Measurements from ENCODE around the gene EXPH5.
"Not testable (repeated sequence)": the region's sequence is repeated elsewhere in the genome, so short reads cannot be mapped to it uniquely, and the experiment has no call there.

Gene EXPH5

GRCh38 chr11:108593923-108594434 lies 411 bp upstream of the EXPH5 start:
- Mint-ChIP-seq H3K4me3 (peak overlapping the region; percentile 97), H3K36me3 (ENCODE audit: insufficient read depth) (peaks cover 9% of the 10 kb centered on the region), H3K27me3 (peaks cover 56% of the 10 kb centered on the region), H3K9me3 (no peaks in the 10 kb centered on the region), H3K4me1 (peaks cover 17% of the 10 kb centered on the region), H3K27ac (ENCODE audit: low read depth) (no peak overlapping the region)
- ATAC-seq (replicated peaks; ENCODE audit: extremely low read depth, poor library complexity, severe bottlenecking) (no peak), DNase-seq (ENCODE audit: low spot score in 2 of 2) (no peak)

- Mint-ChIP-seq H3K36me3 (ENCODE audit: insufficient read depth) (peaks cover 9% of the 10 kb centered on the region), H3K27me3 (peaks cover 44% of the 10 kb centered on the region), H3K4me1 (peaks cover 17% of the 10 kb centered on the region), H3K27ac (ENCODE audit: low read depth) (peak overlapping the region; percentile 87), H3K9me3 (no peaks in the 10 kb centered on the region), H3K4me3 (peak overlapping the region; percentile 97)
- DNase-seq (ENCODE audit: low spot score in 2 of 2) (peak in 1 of 2 donors; percentile 21), ATAC-seq (replicated peaks; ENCODE audit: extremely low read depth, poor library complexity, severe bottlenecking) (peak; percentile 40)
Observed at GRCh38 chr11:108592591-108593213, 866 bp downstream of the EXPH5 start.

- H3K27me3 Mint-ChIP-seq: peaks cover 39% of the 10 kb centered on the region
Observed at GRCh38 chr11:108591893-108592292, 1.7 kb downstream of the EXPH5 start.

DNA sequence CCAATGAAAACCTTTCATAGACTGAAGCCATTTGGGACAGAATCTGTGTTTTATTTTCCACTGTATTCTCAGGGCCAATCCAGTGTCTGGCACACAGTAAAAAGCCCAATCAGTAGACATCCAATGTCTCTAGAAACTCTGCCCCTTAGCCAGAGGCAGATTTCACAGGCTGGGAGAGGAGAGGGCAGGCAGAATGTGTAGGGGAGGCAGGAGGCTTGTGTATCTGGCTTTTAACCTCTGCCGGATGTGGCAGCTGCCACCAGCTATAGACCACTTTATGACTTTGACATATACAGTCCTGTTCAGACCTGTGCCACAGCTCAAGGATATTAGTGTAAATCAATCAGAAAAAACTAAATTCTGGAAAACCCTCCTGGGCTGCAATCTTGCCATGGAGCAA lies 4.4 kb downstream of the EXPH5 start:
- peaks cover 8% of the 10 kb centered on the region for H3K36me3 Mint-ChIP-seq (ENCODE audit: insufficient read depth)
- no peak for ATAC-seq (replicated peaks; ENCODE audit: extremely low read depth, poor library complexity, severe bottlenecking)
- no peak overlapping the region for H3K27ac Mint-ChIP-seq (ENCODE audit: low read depth)
- H3K27me3 Mint-ChIP-seq: peaks cover 16% of the 10 kb centered on the region
- H3K9me3 Mint-ChIP-seq: no peaks in the 10 kb centered on the region
- H3K4me3 Mint-ChIP-seq: no peak overlapping the region
- peaks cover 17% of the 10 kb centered on the region for H3K4me1 Mint-ChIP-seq
- DNase-seq (ENCODE audit: low spot score in 2 of 2): no peak

More at GRCh38 chr11:108591893-108592292, 1.7 kb downstream of the EXPH5 start:
- DNase-seq (ENCODE audit: low spot score in 2 of 2) (no peak), ATAC-seq (replicated peaks; ENCODE audit: extremely low read depth, poor library complexity, severe bottlenecking) (no peak)
- no peak overlapping the region for H3K27ac Mint-ChIP-seq (ENCODE audit: low read depth)
- no peaks in the 10 kb centered on the region for H3K9me3 Mint-ChIP-seq
- H3K36me3 Mint-ChIP-seq (ENCODE audit: insufficient read depth): peaks cover 9% of the 10 kb centered on the region
- peaks cover 17% of the 10 kb centered on the region for H3K4me1 Mint-ChIP-seq
- peak overlapping the region; percentile 97 for H3K4me3 Mint-ChIP-seq

- DNase-seq (ENCODE audit: low spot score in 2 of 2) (no peak), ATAC-seq (replicated peaks; ENCODE audit: extremely low read depth, poor library complexity, severe bottlenecking) (no peak)
- Mint-ChIP-seq H3K36me3 (ENCODE audit: insufficient read depth) (peaks cover 4% of the 10 kb centered on the region), H3K27ac (ENCODE audit: low read depth) (no peak overlapping the region), H3K4me3 (no peak overlapping the region), H3K27me3 (peaks cover 10% of the 10 kb centered on the region), H3K9me3 (no peaks in the 10 kb centered on the region), H3K4me1 (peaks cover 9% of the 10 kb centered on the region)
Observed at GRCh38 chr11:108588287-108588686, 5.3 kb downstream of the EXPH5 start.

DNA sequence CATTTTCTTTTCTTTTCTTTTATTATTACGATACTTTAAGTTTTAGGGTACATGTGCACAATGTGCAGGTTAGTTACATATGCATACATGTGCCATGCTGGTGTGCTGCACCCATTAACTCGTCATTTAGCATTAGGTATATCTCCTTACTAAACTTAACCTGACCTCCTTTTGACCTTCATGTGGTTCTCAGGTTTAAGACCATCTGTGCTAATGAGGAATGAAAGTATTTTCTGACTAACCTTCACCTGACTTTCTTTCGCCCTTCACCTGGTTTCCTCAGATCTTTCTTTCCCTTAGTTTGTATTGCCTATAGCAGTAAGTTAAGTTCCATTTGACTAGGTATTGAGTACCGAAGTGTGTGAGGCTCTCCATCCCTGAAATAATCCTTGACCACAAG lies 6.5 kb downstream of the EXPH5 start:
- DNase-seq (ENCODE audit: low spot score in 2 of 2) (no peak), ATAC-seq (replicated peaks; ENCODE audit: extremely low read depth, poor library complexity, severe bottlenecking) (no peak)
- H3K27me3 Mint-ChIP-seq: no peaks in the 10 kb centered on the region
- H3K4me1 Mint-ChIP-seq: no peaks in the 10 kb centered on the region
- H3K27ac Mint-ChIP-seq (ENCODE audit: low read depth): no peak overlapping the region
- H3K9me3 Mint-ChIP-seq: no peaks in the 10 kb centered on the region
- H3K4me3 Mint-ChIP-seq: no peak overlapping the region
- peaks cover 2% of the 10 kb centered on the region for H3K36me3 Mint-ChIP-seq (ENCODE audit: insufficient read depth)

GRCh38 chr11:108586600-108586999 lies 7.0 kb downstream of the EXPH5 start:
- no peak for DNase-seq (ENCODE audit: low spot score in 2 of 2)
- H3K4me1 Mint-ChIP-seq: no peaks in the 10 kb centered on the region
- H3K27ac Mint-ChIP-seq (ENCODE audit: low read depth): no peak overlapping the region
- peaks cover 2% of the 10 kb centered on the region for H3K36me3 Mint-ChIP-seq (ENCODE audit: insufficient read depth)
- no peaks in the 10 kb centered on the region for H3K9me3 Mint-ChIP-seq
- no peak for ATAC-seq (replicated peaks; ENCODE audit: extremely low read depth, poor library complexity, severe bottlenecking)
- no peak overlapping the region for H3K4me3 Mint-ChIP-seq
- H3K27me3 Mint-ChIP-seq: no peaks in the 10 kb centered on the region

DNA sequence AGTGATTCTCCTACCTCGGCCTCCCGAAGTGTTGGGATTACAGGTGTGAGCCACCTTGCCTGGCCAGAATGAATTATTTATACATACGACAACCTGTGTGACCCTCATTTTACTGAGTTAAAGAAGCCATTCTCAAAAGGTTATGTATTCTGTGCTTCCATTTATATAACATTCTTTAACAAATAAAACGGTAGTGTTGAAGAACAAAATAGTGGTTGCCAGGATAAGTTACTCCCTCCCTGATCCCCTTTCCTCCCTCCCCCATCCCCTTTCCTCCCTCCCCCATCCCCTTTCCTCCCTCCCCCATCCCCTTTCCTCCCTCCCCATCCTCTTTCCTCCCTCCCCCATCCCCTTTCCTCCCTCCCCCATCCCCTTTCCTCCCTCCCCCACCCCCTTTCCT lies 7.4 kb downstream of the EXPH5 start:
- not testable (repeated sequence) for H3K36me3 Mint-ChIP-seq (ENCODE audit: insufficient read depth); H3K4me3 Mint-ChIP-seq; H3K9me3 Mint-ChIP-seq; H3K27me3 Mint-ChIP-seq; H3K4me1 Mint-ChIP-seq; DNase-seq (ENCODE audit: low spot score in 2 of 2); H3K27ac Mint-ChIP-seq (ENCODE audit: low read depth); ATAC-seq (replicated peaks; ENCODE audit: extremely low read depth, poor library complexity, severe bottlenecking)

DNA sequence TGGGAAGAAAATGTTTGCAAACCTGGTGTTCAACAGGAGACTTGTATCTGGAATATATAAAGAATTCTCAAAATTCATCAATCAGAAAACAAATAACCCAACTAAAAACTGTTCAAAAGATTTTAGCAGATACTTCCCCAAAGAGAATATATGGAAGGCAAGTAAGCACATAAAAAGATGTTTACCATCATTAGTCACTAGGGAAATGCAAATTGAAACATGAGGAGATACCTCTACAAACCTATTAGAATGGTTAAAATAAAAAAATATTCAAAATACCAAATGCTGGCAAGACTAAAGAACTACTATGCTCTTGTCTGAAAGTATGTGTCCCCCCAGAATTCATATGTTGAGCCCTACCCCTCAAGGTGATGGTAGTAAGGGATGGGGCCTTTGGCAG lies 8.6 kb downstream of the EXPH5 start:
- no peaks in the 10 kb centered on the region for H3K9me3 Mint-ChIP-seq
- H3K4me1 Mint-ChIP-seq: no peaks in the 10 kb centered on the region
- H3K27ac Mint-ChIP-seq (ENCODE audit: low read depth): no peak overlapping the region
- H3K4me3 Mint-ChIP-seq: no peak overlapping the region
- H3K36me3 Mint-ChIP-seq (ENCODE audit: insufficient read depth): peaks cover 2% of the 10 kb centered on the region
- H3K27me3 Mint-ChIP-seq: peaks cover 12% of the 10 kb centered on the region
- DNase-seq (ENCODE audit: low spot score in 2 of 2) (no peak), ATAC-seq (replicated peaks; ENCODE audit: extremely low read depth, poor library complexity, severe bottlenecking) (no peak)

DNA sequence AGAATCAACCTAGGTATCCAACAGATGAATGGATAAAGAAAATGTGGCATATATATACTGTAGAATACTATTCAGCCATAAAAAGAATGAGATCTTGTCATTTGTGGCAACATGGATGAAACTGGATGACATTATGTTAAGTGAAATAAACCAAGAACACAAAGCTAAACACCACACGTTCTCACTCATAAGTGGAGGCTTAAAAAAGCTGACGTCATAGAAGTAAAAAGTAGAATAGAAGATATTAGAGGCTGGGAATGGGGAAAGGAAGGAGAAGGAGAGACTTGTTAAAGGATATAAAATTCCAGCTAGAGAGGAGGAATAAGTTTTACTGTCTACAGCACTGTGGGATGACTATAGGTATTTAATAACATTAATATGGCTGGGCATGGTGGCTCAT lies 12.9 kb downstream of the EXPH5 start:
- peaks cover 38% of the 10 kb centered on the region for H3K27me3 Mint-ChIP-seq
- no peak overlapping the region for H3K27ac Mint-ChIP-seq (ENCODE audit: low read depth)
- no peak for ATAC-seq (replicated peaks; ENCODE audit: extremely low read depth, poor library complexity, severe bottlenecking)

GRCh38 chr11:108580043-108580442 lies 13.5 kb downstream of the EXPH5 start:
- H3K4me3 Mint-ChIP-seq: no peak overlapping the region
- no peaks in the 10 kb centered on the region for H3K4me1 Mint-ChIP-seq
- H3K36me3 Mint-ChIP-seq (ENCODE audit: insufficient read depth): no peaks in the 10 kb centered on the region
- H3K27ac Mint-ChIP-seq (ENCODE audit: low read depth): no peak overlapping the region
- H3K27me3 Mint-ChIP-seq: peaks cover 38% of the 10 kb centered on the region
- DNase-seq (ENCODE audit: low spot score in 2 of 2) (no peak), ATAC-seq (replicated peaks; ENCODE audit: extremely low read depth, poor library complexity, severe bottlenecking) (no peak)
- no peaks in the 10 kb centered on the region for H3K9me3 Mint-ChIP-seq

More for the DNA sequence above, 12.9 kb downstream of the EXPH5 start:
- Mint-ChIP-seq H3K4me3 (no peak overlapping the region), H3K36me3 (ENCODE audit: insufficient read depth) (no peaks in the 10 kb centered on the region), H3K4me1 (no peaks in the 10 kb centered on the region), H3K9me3 (no peaks in the 10 kb centered on the region)
- DNase-seq (ENCODE audit: low spot score in 2 of 2): no peak

- DNase-seq (ENCODE audit: low spot score in 2 of 2): no peak
- Mint-ChIP-seq H3K27me3 (peaks cover 38% of the 10 kb centered on the region), H3K4me1 (no peaks in the 10 kb centered on the region), H3K27ac (ENCODE audit: low read depth) (no peak overlapping the region), H3K9me3 (no peaks in the 10 kb centered on the region), H3K4me3 (no peak overlapping the region), H3K36me3 (ENCODE audit: insufficient read depth) (no peaks in the 10 kb centered on the region)
- ATAC-seq (replicated peaks; ENCODE audit: extremely low read depth, poor library complexity, severe bottlenecking): no peak
Observed at GRCh38 chr11:108576523-108576922, 17.0 kb downstream of the EXPH5 start.

DNA sequence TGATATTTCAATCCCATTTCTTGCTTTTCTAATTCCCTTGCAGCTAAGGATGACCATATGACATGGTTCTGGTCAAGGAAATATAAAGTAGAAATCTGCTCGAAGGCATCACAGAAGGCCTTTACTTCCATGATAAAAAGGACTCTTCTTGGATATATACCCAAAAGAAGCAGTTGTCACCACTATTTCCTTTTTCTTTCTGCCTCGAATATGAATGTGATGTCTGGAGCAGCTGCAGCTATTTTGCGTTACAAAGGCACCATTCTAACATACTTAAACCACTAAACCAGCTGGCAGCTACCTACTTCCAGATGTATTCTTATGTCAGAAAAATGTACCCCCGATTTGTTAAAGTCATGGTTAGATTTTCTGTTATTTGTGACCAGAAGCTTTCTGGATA lies 18.9 kb downstream of the EXPH5 start:
- peaks cover 24% of the 10 kb centered on the region for H3K27me3 Mint-ChIP-seq
- no peak overlapping the region for H3K4me3 Mint-ChIP-seq
- H3K27ac Mint-ChIP-seq (ENCODE audit: low read depth): no peak overlapping the region
- no peaks in the 10 kb centered on the region for H3K36me3 Mint-ChIP-seq (ENCODE audit: insufficient read depth)
- no peaks in the 10 kb centered on the region for H3K9me3 Mint-ChIP-seq
- ATAC-seq (replicated peaks; ENCODE audit: extremely low read depth, poor library complexity, severe bottlenecking): no peak
- no peaks in the 10 kb centered on the region for H3K4me1 Mint-ChIP-seq
- no peak for DNase-seq (ENCODE audit: low spot score in 2 of 2)

Measured in central memory CD8-positive, alpha-beta T cell (primary cell).